GM12878 (cell line): ENCODE measurements around the gene PPM1D. TPM values are rescaled to one million over a fixed set of nuclear protein-coding genes. Genes with fewer than 3 reads are reported as not detected.

ENCODE experiments used
- ATAC-seq: fragments of 200-7000 bp; cut with Tn5 transposase; 3 replicates; pipeline ENCODE4 v1.9.1; 2020; ENCODE audit warnings: mild to moderate bottlenecking, moderate library complexity
- BruUV-seq: library from RNA; stranded (reverse); fragments of 400-500 nt; replicated peaks from 2 replicates; lab custom pipeline; 2021; lab: Mats Ljungman, UMichigan
- CTCF ChIA-PET: fragments of 300-600 bp; sonication (Branson Sonifier 250); formaldehyde crosslinking; extraction: SDS; loops from one replicate; lab custom pipeline; 2021; ENCODE audit warnings: inconsistent platforms; lab: Yijun Ruan, JAX
- POLR2A ChIA-PET: fragments of 350-600 bp; formaldehyde crosslinking; extraction: SDS; loops from one replicate; lab custom pipeline; 2021; ENCODE audit warnings: inconsistent platforms; lab: Charles Lee
- RAD21 ChIA-PET: fragments of 300-600 bp; sonication (Branson Sonifier 250); formaldehyde crosslinking; loops from one replicate; lab custom pipeline; 2023; ENCODE audit warnings: antibody characterized with exemption; ENCODE audit not compliant: unreplicated experiment; lab: Charles Lee
- SMC1A ChIA-PET: fragments of 300-600 bp; sonication (Branson Sonifier 250); formaldehyde crosslinking; loops from one replicate; lab custom pipeline; 2023; ENCODE audit not compliant: unreplicated experiment, uncharacterized antibody; lab: Charles Lee
- DNase-seq: peaks from one replicate; pipeline ENCODE4 v3.0.0-alpha.2; 2011; ENCODE audit warnings: low read depth, low spot score
- FAIRE-seq: peaks from 3 replicates; lab custom pipeline; 2011; peaks lifted over from hg19 to GRCh38; lab: Jason Lieb, UNC
- H2AFZ ChIP-seq: 2 replicates; pipeline ENCODE4 v1.6.0; 2011; ENCODE audit warnings: low read depth, low read length, control low read depth; ENCODE audit not compliant: control insufficient read depth
- H3K27ac ChIP-seq: 2 replicates; pipeline ENCODE4 v1.5.1; 2011; ENCODE audit warnings: control low read depth; ENCODE audit not compliant: control insufficient read depth, insufficient read depth
- H3K27me3 ChIP-seq, 2 experiments: replicated peaks in 1 of 2; 2 replicates each; pipeline versions ENCODE4 v1.6.0 to v1.6.1; 2011; ENCODE audit warnings: low read length in 1 of 2; ENCODE audit not compliant: control insufficient read depth in 2 of 2, insufficient read depth in 2 of 2
- H3K36me3 ChIP-seq, 2 experiments: 2 replicates each; pipeline ENCODE4 v1.5.1; 2011; ENCODE audit warnings: low read length in 1 of 2; ENCODE audit not compliant: control insufficient read depth in 2 of 2, insufficient read depth in 2 of 2
- H3K4me1 ChIP-seq: 2 replicates; pipeline ENCODE4 v1.6.1; 2011; ENCODE audit warnings: mild to moderate bottlenecking, low read length, moderate library complexity, mixed read lengths; ENCODE audit not compliant: control insufficient read depth, insufficient read depth
- H3K4me2 ChIP-seq: 2 replicates; pipeline ENCODE4 v1.6.0; 2011; ENCODE audit warnings: control low read depth; ENCODE audit not compliant: control insufficient read depth, insufficient read depth
- H3K4me3 ChIP-seq: fragments of 200-600 bp; sonication (generic); 2 replicates; pipeline ENCODE4 v1.5.1; 2016
- H3K79me2 ChIP-seq: 2 replicates; pipeline ENCODE4 v1.6.0; 2011; ENCODE audit warnings: low read length; ENCODE audit not compliant: control insufficient read depth, insufficient read depth
- H3K9ac ChIP-seq: 2 replicates; pipeline ENCODE4 v1.8.0; 2011; ENCODE audit warnings: low read length, control low read depth, mixed read lengths; ENCODE audit not compliant: control insufficient read depth, insufficient read depth
- H3K9me3 ChIP-seq: replicated peaks from 3 replicates; pipeline ENCODE4 v1.5.1; 2011; ENCODE audit warnings: mild to moderate bottlenecking, low read length; ENCODE audit not compliant: control insufficient read depth, insufficient read depth
- H4K20me1 ChIP-seq: 2 replicates; pipeline ENCODE4 v1.6.0; 2011; ENCODE audit not compliant: control insufficient read depth, insufficient read depth
- ESRRA ChIP-seq: IDR thresholded peaks from 2 replicates; pipeline ENCODE4 v1.6.1; 2012; ENCODE audit warnings: mild to moderate bottlenecking, low read length, improper control_type of control experiment
- MTA3 ChIP-seq: IDR thresholded peaks from 2 replicates; pipeline ENCODE4 v1.6.1; 2012; ENCODE audit warnings: low read length, inconsistent platforms, borderline replicate concordance
- NFXL1 ChIP-seq: fragments of 450-650 bp; IDR thresholded peaks from 2 replicates; pipeline ENCODE4 v1.6.1; 2017; ENCODE audit warnings: antibody characterized with exemption, mild to moderate bottlenecking, borderline replicate concordance
- NR2F1 ChIP-seq: fragments of 450-650 bp; conservative IDR thresholded peaks from 2 replicates; pipeline ENCODE4 v1.6.1; 2017; ENCODE audit warnings: mild to moderate bottlenecking
- PBX3 ChIP-seq: IDR thresholded peaks from 2 replicates; pipeline ENCODE4 v1.6.1; 2011; ENCODE audit warnings: mild to moderate bottlenecking, low read depth, low read length, moderate library complexity; ENCODE audit not compliant: insufficient replicate concordance
- RAD21 ChIP-seq: IDR thresholded peaks from 2 replicates; pipeline ENCODE4 v1.6.1; 2011; ENCODE audit warnings: mild to moderate bottlenecking, low read depth, low read length, moderate library complexity; ENCODE audit not compliant: insufficient read depth
- USF2 ChIP-seq: IDR thresholded peaks from 2 replicates; pipeline ENCODE4 v1.6.1; 2011; ENCODE audit warnings: low read depth, low read length, improper control_type of control experiment, borderline replicate concordance
- ZNF274 ChIP-seq: IDR thresholded peaks from one replicate; pipeline ENCODE4 v1.8.0; 2011; ENCODE audit not compliant: insufficient read length, insufficient read depth
- WGBS: methylation state at CpG from one replicate; pipeline ENCODE4 v1.1.6; 2016; ENCODE audit warnings: low lambda C conversion rate; ENCODE audit not compliant: insufficient replicate concordance, insufficient coverage; ENCODE audit errors: missing lambda C conversion rate; 5-methylcytosine and 5-hydroxymethylcytosine counted together
- in situ Hi-C: fragments of 300-500 bp; cut with MboI; formaldehyde crosslinking; loops from 9 replicates; pipeline ENCODE4 v1.14.3; 2018; ENCODE audit warnings: mixed read lengths
- intact Hi-C: fragments of 100-400 bp; cut with micrococcal nuclease; formaldehyde crosslinking; loops from one replicate; pipeline ENCODE4 v1.14.2; 2022; ENCODE audit not compliant: unreplicated experiment
- polyA plus RNA-seq, 11 experiments: library from polyadenylated mRNA; depleted of rRNA in 4 of 11; unstranded in 6 of 11; stranded (reverse) in 5 of 11; fragments of >200 nt; fragmentation: Nextera tagmentation in 4 of 11; fragmentation: Illumina TruSeq in 1 of 11; extraction: Ambion mirVana in 4 of 11; extraction: Trizol in 1 of 11; gene quantifications; 1 replicate in 1 of 11; 2 replicates in 10 of 11; pipeline versions ENCODE4 v1.2.1 to v1.2.3, GENCODE V29; 2011 to 2016; ENCODE audit warnings: inconsistent platforms in 2 of 11, missing spikeins in 2 of 11, low read depth in 1 of 11
- total RNA-seq, 4 experiments: library from RNA; depleted of rRNA in 3 of 4; stranded (reverse); fragments of >200 nt in 3 of 4; fragmentation: Illumina TruSeq in 1 of 4; extraction: Trizol in 1 of 4; gene quantifications; 2 replicates each; pipeline versions ENCODE4 v1.2.1 to v1.2.3, GENCODE V29; 2013 to 2021

PPM1D gene
- total and polyA plus RNA-seq, 10 of the 15 experiments (the other 5 are each of a cell fraction or from before 2014, with no cell fraction given), result 1.9 to 20.8 (median 10.7) TPM

- RAD21 ChIA-PET, result no interaction called here
- BruUV-seq, result no TSS peak
- intact Hi-C loops (no loop called here), in situ Hi-C loops (no loop called here)
- Histone ChIP-seq H3K4me1 (no peaks in the 10 kb centered on the region), H3K9ac (no peak overlapping the region), H3K4me2 (no peak overlapping the region), H2AFZ (no peak overlapping the region), H3K27me3 (no peaks in the 10 kb centered on the region), H3K36me3 (no peaks in the 10 kb centered on the region), H3K79me2 (no peaks in the 10 kb centered on the region), H3K4me3 (no peak overlapping the region), H4K20me1 (no peaks in the 10 kb centered on the region), H3K9me3 (no peaks in the 10 kb centered on the region), H3K27ac (no peak overlapping the region)
- ATAC-seq, result no peak
- no peak for TF ChIP-seq MTA3
- TF ChIP-seq NFXL1, result peak; percentile 57; the same call in 1 of the 2 replicates
- TF ChIP-seq RAD21, result no peak
- no peak for TF ChIP-seq ZNF274
- TF ChIP-seq ESRRA, result no peak
- no peak for TF ChIP-seq USF2
- TF ChIP-seq NR2F1, result no peak
- TF ChIP-seq PBX3, result no peak
- WGBS, result 91% methylated on average over 6 of the region's 7 CpGs
- POLR2A ChIA-PET, result no interaction called here
- CTCF ChIA-PET, result interaction anchor here (0.7 kb wide), 1 partner anchor 35 kb away, joined by 3 read pairs; no protein-coding TSS in a partner anchor
- SMC1A ChIA-PET, result no interaction called here
- no peak for FAIRE-seq
- DNase-seq, result no peak
Observed at GRCh38 chr17:60685437-60685836, 85.4 kb downstream of the PPM1D start.
